Effector memory CD8-positive, alpha-beta T cell (primary cell): ENCODE results near the gene MAP4K3.

ENCODE experiments used
- ATAC-seq: fragments of 150-1000 bp; cut with Tn5 transposase; replicated peaks from 2 replicates; pipeline ENCODE4 v1.10.0; 2021; ENCODE audit warnings: mild to moderate bottlenecking, moderate library complexity
- DNase-seq, 3 experiments: peaks; one replicate each; pipeline ENCODE4 v3.0.0; 2021
- H3K27ac Mint-ChIP-seq, 2 donors: one replicate each; pipeline ENCODE4 v1.8.0; 2022; ENCODE audit warnings: mild to moderate bottlenecking in 2 of 2, mixed read lengths in 2 of 2, moderate library complexity in 2 of 2
- H3K27me3 Mint-ChIP-seq, 2 donors: one replicate each; pipeline ENCODE4 v1.8.0; 2022; ENCODE audit warnings: mixed read lengths in 2 of 2
- H3K36me3 Mint-ChIP-seq: one replicate; pipeline ENCODE4 v1.8.0; 2022; ENCODE audit warnings: mild to moderate bottlenecking, moderate library complexity, mixed read lengths; ENCODE audit not compliant: insufficient read depth
- H3K4me1 Mint-ChIP-seq, 2 donors: one replicate each; pipeline ENCODE4 v1.8.0; 2022; ENCODE audit warnings: low read depth in 2 of 2, mixed read lengths in 2 of 2
- H3K4me3 Mint-ChIP-seq, 2 donors: one replicate each; pipeline ENCODE4 v1.8.0; 2022; ENCODE audit warnings: mild to moderate bottlenecking in 2 of 2, mixed read lengths in 2 of 2, moderate library complexity in 2 of 2
- H3K9me3 Mint-ChIP-seq, 2 donors: one replicate each; pipeline ENCODE4 v1.8.0; 2022; ENCODE audit warnings: mixed read lengths in 2 of 2

Gene MAP4K3

GRCh38 chr2:39435234-39435633 is 1.9 kb downstream of the MAP4K3 start:
- ATAC-seq = no peak
- Mint-ChIP-seq H3K4me1 (peaks cover 38 to 56% of the 10 kb centered on the region in 2 donors), H3K9me3 (no peaks in the 10 kb centered on the region), H3K27ac (peak overlapping the region in 1 of 2 donors; percentile 87), H3K4me3 (peak overlapping the region; percentile 87 to 92), H3K27me3 (no peaks in the 10 kb centered on the region), H3K36me3 (peaks cover 3% of the 10 kb centered on the region)
- no peak for DNase-seq

GRCh38 chr2:39434233-39434897 is 2.7 kb downstream of the MAP4K3 start:
- no peaks in the 10 kb centered on the region for H3K9me3 Mint-ChIP-seq
- H3K27me3 Mint-ChIP-seq = no peaks in the 10 kb centered on the region
- ATAC-seq = no peak
- H3K4me1 Mint-ChIP-seq = peaks cover 35 to 61% of the 10 kb centered on the region in 2 donors
- no peak overlapping the region for H3K4me3 Mint-ChIP-seq
- no peak for DNase-seq
- H3K27ac Mint-ChIP-seq = no peak overlapping the region
- H3K36me3 Mint-ChIP-seq = peaks cover 3% of the 10 kb centered on the region

DNA sequence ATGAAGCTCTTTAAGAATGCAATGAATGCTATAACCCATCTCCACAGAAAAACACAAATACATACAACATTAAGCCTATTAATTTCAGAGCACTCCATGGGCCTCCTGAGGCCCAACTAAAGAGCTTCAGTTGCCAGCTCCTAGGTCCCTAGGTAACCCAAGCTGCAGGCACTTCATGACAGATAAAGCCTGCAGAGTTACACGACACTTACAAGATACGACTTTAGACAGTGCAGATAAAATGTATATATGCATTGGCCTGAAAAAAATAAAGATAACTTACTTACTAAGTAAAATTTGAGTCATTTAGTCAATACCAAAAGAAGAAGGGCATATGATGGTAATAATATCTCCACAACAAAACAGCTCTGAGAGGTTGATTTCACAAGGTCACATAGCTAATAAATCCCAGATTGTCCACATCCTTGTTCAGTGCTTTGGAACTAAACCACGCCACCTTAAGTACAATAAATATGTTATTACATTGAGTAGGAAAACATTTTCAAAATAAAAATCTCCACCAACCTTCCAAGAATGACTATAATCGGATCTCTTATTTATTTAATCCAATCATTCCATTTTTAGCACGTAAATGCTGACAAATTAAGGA is 3.4 kb downstream of the MAP4K3 start:
- ATAC-seq (no peak), DNase-seq (no peak)
- H3K4me3 Mint-ChIP-seq = no peak overlapping the region
- H3K27ac Mint-ChIP-seq = no peak overlapping the region
- peaks cover 3% of the 10 kb centered on the region for H3K36me3 Mint-ChIP-seq
- H3K4me1 Mint-ChIP-seq = peaks cover 35 to 61% of the 10 kb centered on the region in 2 donors
- H3K27me3 Mint-ChIP-seq = no peaks in the 10 kb centered on the region
- H3K9me3 Mint-ChIP-seq = no peaks in the 10 kb centered on the region

DNA sequence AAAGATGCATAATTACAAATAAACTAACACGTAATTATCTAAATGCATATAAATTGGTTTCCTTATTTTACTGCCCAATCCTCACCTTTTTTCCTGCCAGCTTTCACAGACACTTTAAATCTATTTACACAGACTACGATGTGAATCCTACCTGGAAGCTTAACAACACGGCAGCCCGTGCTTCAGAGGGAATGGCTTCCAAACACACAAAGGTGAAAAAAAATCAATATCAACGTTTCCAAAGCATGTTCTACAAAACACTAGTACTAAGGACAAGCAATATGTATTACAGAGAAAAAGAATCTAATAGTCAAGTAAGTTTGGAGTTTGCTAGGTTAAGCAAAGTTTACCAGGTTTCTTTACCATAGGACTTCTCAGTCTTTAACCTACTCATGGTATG is 4.4 kb downstream of the MAP4K3 start:
- no peaks in the 10 kb centered on the region for H3K9me3 Mint-ChIP-seq
- no peak overlapping the region for H3K27ac Mint-ChIP-seq
- H3K4me1 Mint-ChIP-seq = peaks cover 32 to 61% of the 10 kb centered on the region in 2 donors
- no peak for DNase-seq
- H3K27me3 Mint-ChIP-seq = no peaks in the 10 kb centered on the region
- H3K4me3 Mint-ChIP-seq = no peak overlapping the region
- no peak for ATAC-seq
- H3K36me3 Mint-ChIP-seq = peaks cover 3% of the 10 kb centered on the region

- peaks cover 35 to 68% of the 10 kb centered on the region in 2 donors for H3K4me1 Mint-ChIP-seq
- ATAC-seq (no peak), DNase-seq (no peak)
- no peak overlapping the region for H3K4me3 Mint-ChIP-seq
- no peaks in the 10 kb centered on the region for H3K9me3 Mint-ChIP-seq
- no peaks in the 10 kb centered on the region for H3K27me3 Mint-ChIP-seq
- peaks cover 3% of the 10 kb centered on the region for H3K36me3 Mint-ChIP-seq
- no peak overlapping the region for H3K27ac Mint-ChIP-seq
Measured at GRCh38 chr2:39431592-39432316, 5.3 kb downstream of the MAP4K3 start.

GRCh38 chr2:39429746-39430145 is 7.3 kb downstream of the MAP4K3 start:
- Mint-ChIP-seq H3K4me3 (no peak overlapping the region), H3K27me3 (no peaks in the 10 kb centered on the region), H3K4me1 (peaks cover 22 to 57% of the 10 kb centered on the region in 2 donors), H3K36me3 (no peaks in the 10 kb centered on the region), H3K27ac (no peak overlapping the region), H3K9me3 (no peaks in the 10 kb centered on the region)
- no peak for ATAC-seq
- no peak for DNase-seq

- DNase-seq (no peak), ATAC-seq (no peak)
- peaks cover 2% of the 10 kb centered on the region for H3K36me3 Mint-ChIP-seq
- no peaks in the 10 kb centered on the region for H3K9me3 Mint-ChIP-seq
- H3K27ac Mint-ChIP-seq = no peak overlapping the region
- H3K4me1 Mint-ChIP-seq = peaks cover 17 to 35% of the 10 kb centered on the region in 2 donors
- H3K27me3 Mint-ChIP-seq = no peaks in the 10 kb centered on the region
- no peak overlapping the region for H3K4me3 Mint-ChIP-seq
Measured at GRCh38 chr2:39424951-39425350, 12.1 kb downstream of the MAP4K3 start.

GRCh38 chr2:39422700-39423099 is 14.4 kb downstream of the MAP4K3 start:
- peaks cover 2% of the 10 kb centered on the region for H3K36me3 Mint-ChIP-seq
- H3K27me3 Mint-ChIP-seq = no peaks in the 10 kb centered on the region

DNA sequence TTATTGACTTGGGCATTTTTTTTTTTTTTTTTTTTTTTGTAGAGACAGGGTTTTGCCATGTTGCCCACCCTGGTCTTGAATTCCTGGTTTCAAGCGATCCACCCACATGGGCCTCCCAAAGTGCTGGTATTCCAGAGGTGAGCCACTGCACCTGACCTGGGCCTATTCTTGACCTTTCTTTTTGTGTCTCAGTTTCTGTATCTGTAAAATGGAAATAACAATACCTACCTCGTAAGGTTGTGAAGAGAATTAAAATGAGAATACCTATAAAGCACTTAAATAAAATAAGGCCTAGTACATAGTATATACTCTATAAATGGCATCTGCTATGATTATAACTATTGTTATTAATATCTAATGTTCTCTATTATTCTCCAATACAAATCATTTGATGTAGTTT is 15.7 kb downstream of the MAP4K3 start:
- Mint-ChIP-seq H3K27me3 (no peaks in the 10 kb centered on the region), H3K27ac (peak overlapping the region in 1 of 2 donors; percentile 2), H3K4me1 (peaks cover 13 to 31% of the 10 kb centered on the region in 2 donors), H3K9me3 (no peaks in the 10 kb centered on the region), H3K36me3 (peaks cover 2% of the 10 kb centered on the region), H3K4me3 (no peak overlapping the region)
- no peak for ATAC-seq
- DNase-seq = no peak

More at GRCh38 chr2:39422700-39423099, 14.4 kb downstream of the MAP4K3 start:
- Mint-ChIP-seq H3K27ac (no peak overlapping the region), H3K4me3 (no peak overlapping the region), H3K4me1 (peaks cover 17 to 38% of the 10 kb centered on the region in 2 donors), H3K9me3 (no peaks in the 10 kb centered on the region)
- ATAC-seq (no peak), DNase-seq (no peak)

- Mint-ChIP-seq H3K27me3 (no peaks in the 10 kb centered on the region), H3K9me3 (no peaks in the 10 kb centered on the region), H3K4me3 (no peak overlapping the region), H3K4me1 (peaks cover 13 to 26% of the 10 kb centered on the region in 2 donors), H3K27ac (no peak overlapping the region), H3K36me3 (peaks cover 2% of the 10 kb centered on the region)
- no peak for DNase-seq
- ATAC-seq = no peak
Measured at GRCh38 chr2:39419282-39420223, 17.5 kb downstream of the MAP4K3 start.

GRCh38 chr2:39418491-39418890 is 18.6 kb downstream of the MAP4K3 start:
- H3K27ac Mint-ChIP-seq = peak overlapping the region in 1 of 2 donors; percentile 41
- DNase-seq = no peak
- ATAC-seq = no peak
- no peaks in the 10 kb centered on the region for H3K9me3 Mint-ChIP-seq
- no peak overlapping the region for H3K4me3 Mint-ChIP-seq
- peaks cover 17 to 31% of the 10 kb centered on the region in 2 donors for H3K4me1 Mint-ChIP-seq
- H3K27me3 Mint-ChIP-seq = no peaks in the 10 kb centered on the region
- no peaks in the 10 kb centered on the region for H3K36me3 Mint-ChIP-seq

GRCh38 chr2:39416140-39416539 is 20.9 kb downstream of the MAP4K3 start:
- Mint-ChIP-seq H3K4me3 (no peak overlapping the region), H3K27me3 (no peaks in the 10 kb centered on the region), H3K27ac (no peak overlapping the region), H3K36me3 (no peaks in the 10 kb centered on the region), H3K4me1 (peaks cover 15 to 36% of the 10 kb centered on the region in 2 donors), H3K9me3 (no peaks in the 10 kb centered on the region)
- no peak for DNase-seq
- ATAC-seq = no peak
